Stimulated activated CD8-positive, alpha-beta memory T cell treated with anti-CD3 and anti-CD28 coated beads, Interleukin-12 subunit alpha, Interleukin-12 subunit beta, amount 100 ng/mL, for 24 hours (primary cell): Measurements from ENCODE around the gene MOB1A.

Experiments used
- DNase-seq: peaks from one replicate; pipeline ENCODE4 v3.0.0-alpha.2; 2020; ENCODE audit errors: extremely low read depth

The MOB1A gene

DNA sequence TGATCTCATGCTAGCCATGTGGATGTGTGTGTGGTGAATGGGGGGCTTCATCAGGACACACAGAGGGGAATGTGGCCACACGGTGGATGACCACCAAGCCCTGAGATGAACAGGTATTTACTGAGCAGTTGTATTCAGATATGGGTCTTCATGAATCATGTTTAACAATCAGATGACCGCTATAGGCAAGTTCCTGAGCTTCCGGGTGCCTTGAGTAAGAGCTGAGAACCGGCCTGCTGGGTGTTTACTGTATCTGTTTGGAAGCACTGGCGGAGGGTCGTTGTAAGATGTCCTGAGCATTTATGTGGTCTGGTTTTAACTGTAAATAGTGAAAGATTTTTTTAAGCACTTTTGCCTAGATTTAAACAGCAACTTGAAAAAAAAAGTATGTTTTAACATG is 74.9 kb downstream of the MOB1A start:
- DNase-seq = no peak
